ENCODE data around the gene ADK.

The ADK gene

DNA sequence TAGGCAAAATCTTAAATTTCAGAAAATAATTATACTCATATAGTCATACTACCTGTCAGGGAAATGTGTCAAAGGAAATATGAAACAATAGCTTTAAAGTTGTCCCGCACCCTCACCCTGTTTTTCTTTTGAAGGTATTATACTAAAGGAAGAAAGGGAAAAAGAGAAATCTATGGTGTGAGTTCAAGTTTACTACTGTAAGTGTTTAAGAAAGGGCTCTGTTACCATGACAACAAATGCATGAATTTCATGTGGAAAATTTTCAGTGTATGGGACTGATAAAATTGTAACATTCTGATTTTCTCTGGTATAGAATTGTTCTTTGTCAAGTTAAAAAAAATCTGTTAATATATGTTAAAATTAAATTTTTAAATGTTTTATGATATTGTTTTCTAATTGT lies 229.8 kb downstream of the ADK start:
- H3K4me3 ChIP-seq (ENCODE audit: low read depth, low read length), result no peak overlapping the region
- DNase-seq (ENCODE audit: low read depth), result no peak
- TF ChIP-seq CTCF (IDR thresholded peaks at IDR 0.05; ENCODE audit: low read depth, low read length, missing control alignments), result no peak
- in situ Hi-C loops (cut with HindIII; ENCODE audit: low sequenced_read_pairs), result no loop called here

- in situ Hi-C loops (cut with HindIII; ENCODE audit: low sequenced_read_pairs), result no loop called here
- TF ChIP-seq CTCF (IDR thresholded peaks at IDR 0.05; ENCODE audit: low read depth, low read length, missing control alignments), result no peak
Observed at GRCh38 chr10:74381291-74381853, 230.4 kb downstream of the ADK start.

DNA sequence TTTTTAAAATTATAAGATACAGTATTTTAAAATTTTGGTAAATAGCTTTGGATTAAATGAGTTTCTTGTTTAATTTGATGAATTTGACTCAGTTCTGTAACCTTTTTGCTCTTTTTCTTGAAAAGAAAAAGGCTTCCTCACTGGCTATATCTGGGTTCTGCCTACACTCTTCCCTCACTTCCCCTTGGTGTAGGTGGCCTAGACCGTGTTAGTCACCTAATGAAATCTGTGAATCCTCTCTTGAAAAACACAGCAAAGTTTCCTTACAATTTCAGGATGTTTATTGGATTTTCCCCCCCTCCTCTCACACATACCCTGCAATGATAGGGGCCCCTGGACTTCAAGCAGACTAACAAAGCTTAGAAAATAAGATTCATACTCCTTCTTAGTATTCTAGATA lies 231.6 kb downstream of the ADK start:
- TF ChIP-seq CTCF (IDR thresholded peaks at IDR 0.05; ENCODE audit: low read depth, low read length, missing control alignments), result no peak
- in situ Hi-C loops (cut with HindIII; ENCODE audit: low sequenced_read_pairs), result no loop called here
- H3K4me3 ChIP-seq (ENCODE audit: low read depth, low read length), result no peak overlapping the region

More at GRCh38 chr10:74381291-74381853, 230.4 kb downstream of the ADK start:
- no peak for DNase-seq (ENCODE audit: low read depth)
- H3K4me3 ChIP-seq (ENCODE audit: low read depth, low read length), result no peak overlapping the region

GRCh38 chr10:74383642-74384041 lies 232.6 kb downstream of the ADK start:
- in situ Hi-C loops (cut with HindIII; ENCODE audit: low sequenced_read_pairs), result no loop called here
- no peak for DNase-seq (ENCODE audit: low read depth)

More for the DNA sequence above, 231.6 kb downstream of the ADK start:
- no peak for DNase-seq (ENCODE audit: low read depth)

GRCh38 chr10:74384615-74385183 lies 233.7 kb downstream of the ADK start:
- TF ChIP-seq CTCF (IDR thresholded peaks at IDR 0.05; ENCODE audit: low read depth, low read length, missing control alignments), result no peak
- no peak overlapping the region for H3K4me3 ChIP-seq (ENCODE audit: low read depth, low read length)
- no peak for DNase-seq (ENCODE audit: low read depth)
- in situ Hi-C loops (cut with HindIII; ENCODE audit: low sequenced_read_pairs), result no loop called here

More at GRCh38 chr10:74383642-74384041, 232.6 kb downstream of the ADK start:
- H3K4me3 ChIP-seq (ENCODE audit: low read depth, low read length), result no peak overlapping the region
- TF ChIP-seq CTCF (IDR thresholded peaks at IDR 0.05; ENCODE audit: low read depth, low read length, missing control alignments), result no peak

DNA sequence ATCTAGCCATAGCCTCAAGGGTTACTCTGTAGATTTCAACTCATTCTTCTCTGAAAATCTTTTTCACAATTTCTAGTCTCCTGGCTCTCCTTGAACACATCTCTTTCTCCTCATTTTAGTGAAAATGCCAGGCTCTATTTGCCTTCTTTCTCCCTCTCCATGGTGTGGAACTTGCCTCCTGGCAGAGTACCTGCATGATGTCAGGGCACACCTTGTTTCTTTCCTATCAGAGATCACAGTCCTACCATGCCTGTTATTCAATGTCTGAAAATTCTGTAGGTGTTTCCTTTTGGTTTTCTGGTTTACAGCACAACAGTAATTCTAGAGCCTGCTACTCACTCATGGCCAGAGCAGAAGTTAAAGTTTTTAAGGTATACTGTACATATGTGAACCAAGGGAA lies 237.8 kb downstream of the ADK start:
- in situ Hi-C loops (cut with HindIII; ENCODE audit: low sequenced_read_pairs), result no loop called here
- DNase-seq (ENCODE audit: low read depth), result no peak
- H3K4me3 ChIP-seq (ENCODE audit: low read depth, low read length), result no peak overlapping the region
- TF ChIP-seq CTCF (IDR thresholded peaks at IDR 0.05; ENCODE audit: low read depth, low read length, missing control alignments), result no peak
